ENCODE data around the gene TEX22. TPM values are rescaled to one million over a fixed set of nuclear protein-coding genes. Genes with fewer than 3 reads are reported as not detected.

The TEX22 gene
- total RNA-seq, 1 experiment from 2014 or later, result 4.1 TPM

DNA sequence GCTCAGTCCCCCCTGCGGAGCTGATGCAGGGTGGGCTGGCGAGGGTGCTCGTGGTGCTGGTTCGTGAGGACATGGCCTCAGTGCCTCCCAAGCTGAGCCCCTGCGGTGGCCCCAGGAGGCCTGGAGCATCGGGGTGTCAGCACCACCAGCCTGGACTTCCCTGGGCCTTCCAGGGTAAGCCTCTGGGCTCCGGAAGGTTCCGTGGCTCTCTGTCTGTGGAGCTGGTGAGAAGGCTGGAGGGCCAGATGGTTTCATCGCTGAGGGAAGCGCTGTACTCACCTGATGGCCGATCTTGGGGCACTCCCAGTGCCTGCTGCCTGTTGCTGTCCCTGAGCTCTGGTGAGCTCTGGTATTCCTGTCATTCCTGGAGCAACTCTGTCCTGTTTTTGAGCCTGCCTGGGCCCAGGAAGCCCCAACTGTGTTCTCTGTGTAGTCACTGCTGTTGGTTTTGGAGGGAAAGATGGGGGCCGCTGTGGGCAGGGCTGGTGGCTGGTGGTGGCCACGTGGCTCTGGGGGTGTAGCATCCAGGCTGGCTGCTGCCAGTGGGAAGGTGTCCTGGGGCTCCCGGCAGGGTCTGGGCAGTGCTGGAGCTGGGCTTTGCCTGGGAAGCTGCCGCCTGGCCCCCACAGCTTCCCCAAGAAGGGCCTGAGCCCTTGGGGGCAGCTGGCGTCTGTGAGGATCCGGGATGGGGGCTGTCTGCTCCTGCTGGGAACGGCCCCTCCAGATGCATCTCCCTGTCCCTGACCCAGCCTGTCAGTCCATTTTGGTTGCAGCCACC is 39.6 kb downstream of the TEX22 start:
- CTCF ChIA-PET, result no interaction called here
- TF ChIP-seq CTCF (IDR thresholded peaks at IDR 0.05; ENCODE audit: unreplicated experiment), result no peak
- no peaks in the 10 kb centered on the region for H3K27me3 Mint-ChIP-seq (ENCODE audit: insufficient read depth, unreplicated experiment)

DNA sequence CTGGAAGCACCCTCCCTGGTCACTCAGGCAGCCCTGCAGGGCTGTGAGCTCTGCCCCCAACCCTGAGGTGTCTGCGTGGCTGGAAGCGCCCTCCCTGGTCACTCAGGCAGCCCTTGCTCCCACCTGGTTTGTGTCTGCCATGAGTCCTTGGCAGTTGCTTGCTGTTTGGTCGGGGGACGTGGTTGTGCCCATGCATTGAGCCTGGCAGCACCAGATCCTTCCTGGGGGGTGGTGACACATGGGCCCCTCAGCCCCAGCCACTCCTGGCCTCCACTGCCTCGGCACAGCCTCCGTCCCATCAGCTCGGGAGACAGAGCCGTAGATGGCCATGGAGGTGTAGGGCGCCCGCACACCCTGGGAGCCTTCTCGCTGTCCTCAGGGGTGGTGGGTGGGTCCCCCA is 40.8 kb downstream of the TEX22 start:
- BruUV-seq (replicated peaks), result no TSS peak
- Mint-ChIP-seq H3K9me3 (ENCODE audit: unreplicated experiment) (no peaks in the 10 kb centered on the region), H3K4me1 (ENCODE audit: insufficient read depth, unreplicated experiment) (peaks cover 15% of the 10 kb centered on the region), H3K27me3 (ENCODE audit: insufficient read depth, unreplicated experiment) (no peaks in the 10 kb centered on the region), H3K27ac (ENCODE audit: low read depth, unreplicated experiment) (no peak overlapping the region), H3K36me3 (ENCODE audit: insufficient read depth, unreplicated experiment) (peaks cover 14% of the 10 kb centered on the region), H3K4me3 (ENCODE audit: unreplicated experiment) (no peak overlapping the region)
- ChIA-PET POLR2A (no interaction called here), CTCF (interaction anchor here (0.6 to 1.1 kb wide), 2 partner anchors 62 to 78 kb away, joined by 3 read pairs; no protein-coding TSS in a partner anchor)
- intact Hi-C loops (cut with micrococcal nuclease), result no loop called here
- TF ChIP-seq CTCF (IDR thresholded peaks at IDR 0.05; ENCODE audit: unreplicated experiment), result no peak
- DNase-seq (ENCODE audit: unreplicated experiment), result no peak

More for the DNA sequence above, 39.6 kb downstream of the TEX22 start:
- H3K27ac Mint-ChIP-seq (ENCODE audit: low read depth, unreplicated experiment), result no peak overlapping the region
- no peaks in the 10 kb centered on the region for H3K9me3 Mint-ChIP-seq (ENCODE audit: unreplicated experiment)
- H3K4me3 Mint-ChIP-seq (ENCODE audit: unreplicated experiment), result no peak overlapping the region
- no TSS peak for BruUV-seq (replicated peaks)
- peaks cover 14% of the 10 kb centered on the region for H3K36me3 Mint-ChIP-seq (ENCODE audit: insufficient read depth, unreplicated experiment)
- intact Hi-C loops (cut with micrococcal nuclease), result no loop called here
- peaks cover 15% of the 10 kb centered on the region for H3K4me1 Mint-ChIP-seq (ENCODE audit: insufficient read depth, unreplicated experiment)
- POLR2A ChIA-PET, result no interaction called here
- no peak for DNase-seq (ENCODE audit: unreplicated experiment)

GRCh38 chr14:105439710-105440553 is 41.6 kb downstream of the TEX22 start:
- ChIA-PET POLR2A (no interaction called here), CTCF (interaction anchor here (0.6 to 1.0 kb wide), 2 partner anchors 9 to 71 kb away, joined by 3 to 4 read pairs; no protein-coding TSS in a partner anchor)
- Mint-ChIP-seq H3K36me3 (ENCODE audit: insufficient read depth, unreplicated experiment) (peaks cover 7% of the 10 kb centered on the region), H3K4me3 (ENCODE audit: unreplicated experiment) (no peak overlapping the region), H3K27me3 (ENCODE audit: insufficient read depth, unreplicated experiment) (no peaks in the 10 kb centered on the region), H3K9me3 (ENCODE audit: unreplicated experiment) (no peaks in the 10 kb centered on the region), H3K27ac (ENCODE audit: low read depth, unreplicated experiment) (no peak overlapping the region), H3K4me1 (ENCODE audit: insufficient read depth, unreplicated experiment) (peaks cover 15% of the 10 kb centered on the region)
- TF ChIP-seq CTCF (IDR thresholded peaks at IDR 0.05; ENCODE audit: unreplicated experiment), result peak; percentile 29
- BruUV-seq (replicated peaks), result no TSS peak
- DNase-seq (ENCODE audit: unreplicated experiment), result peak; percentile 57
- intact Hi-C loops (cut with micrococcal nuclease), result no loop called here

GRCh38 chr14:105440554-105440900 is 42.2 kb downstream of the TEX22 start:
- ChIA-PET POLR2A (no interaction called here), CTCF (interaction anchor here (1.0 kb wide), 1 partner anchor 71 kb away, joined by 3 read pairs; no protein-coding TSS in a partner anchor)
- Mint-ChIP-seq H3K36me3 (ENCODE audit: insufficient read depth, unreplicated experiment) (peaks cover 7% of the 10 kb centered on the region), H3K4me1 (ENCODE audit: insufficient read depth, unreplicated experiment) (peaks cover 15% of the 10 kb centered on the region), H3K27me3 (ENCODE audit: insufficient read depth, unreplicated experiment) (no peaks in the 10 kb centered on the region), H3K27ac (ENCODE audit: low read depth, unreplicated experiment) (no peak overlapping the region), H3K4me3 (ENCODE audit: unreplicated experiment) (no peak overlapping the region), H3K9me3 (ENCODE audit: unreplicated experiment) (no peaks in the 10 kb centered on the region)
- BruUV-seq (replicated peaks), result no TSS peak
- no peak for DNase-seq (ENCODE audit: unreplicated experiment)
- intact Hi-C loops (cut with micrococcal nuclease), result no loop called here
- TF ChIP-seq CTCF (IDR thresholded peaks at IDR 0.05; ENCODE audit: unreplicated experiment), result no peak
